ENCODE data around the gene ROBO2. TPM values are rescaled to one million over a fixed set of nuclear protein-coding genes. Genes with fewer than 3 reads are reported as not detected.

Gene ROBO2
- total and polyA plus RNA-seq, 11 donors = 0.04 to 0.93 (median 0.06) TPM; not detected in 6

- DNase-seq (no peak), ATAC-seq (no peak)
- Histone ChIP-seq H3K36me3 (no peaks in the 10 kb centered on the region), H3K27me3 (no peaks in the 10 kb centered on the region), H3K27ac (no peak overlapping the region), H3K4me3 (no peak overlapping the region), H3K9me3 (no peaks in the 10 kb centered on the region), H3K4me1 (no peaks in the 10 kb centered on the region)
- no peak for TF ChIP-seq POLR2A (IDR thresholded peaks at IDR 0.05)
- TF ChIP-seq, protein P1, sequence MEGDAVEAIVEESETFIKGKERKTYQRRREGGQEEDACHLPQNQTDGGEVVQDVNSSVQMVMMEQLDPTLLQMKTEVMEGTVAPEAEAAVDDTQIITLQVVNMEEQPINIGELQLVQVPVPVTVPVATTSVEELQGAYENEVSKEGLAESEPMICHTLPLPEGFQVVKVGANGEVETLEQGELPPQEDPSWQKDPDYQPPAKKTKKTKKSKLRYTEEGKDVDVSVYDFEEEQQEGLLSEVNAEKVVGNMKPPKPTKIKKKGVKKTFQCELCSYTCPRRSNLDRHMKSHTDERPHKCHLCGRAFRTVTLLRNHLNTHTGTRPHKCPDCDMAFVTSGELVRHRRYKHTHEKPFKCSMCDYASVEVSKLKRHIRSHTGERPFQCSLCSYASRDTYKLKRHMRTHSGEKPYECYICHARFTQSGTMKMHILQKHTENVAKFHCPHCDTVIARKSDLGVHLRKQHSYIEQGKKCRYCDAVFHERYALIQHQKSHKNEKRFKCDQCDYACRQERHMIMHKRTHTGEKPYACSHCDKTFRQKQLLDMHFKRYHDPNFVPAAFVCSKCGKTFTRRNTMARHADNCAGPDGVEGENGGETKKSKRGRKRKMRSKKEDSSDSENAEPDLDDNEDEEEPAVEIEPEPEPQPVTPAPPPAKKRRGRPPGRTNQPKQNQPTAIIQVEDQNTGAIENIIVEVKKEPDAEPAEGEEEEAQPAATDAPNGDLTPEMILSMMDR (IDR thresholded peaks at IDR 0.05) = no peak
- intact Hi-C loops (cut with DNase I) = no loop called here
- 90 to 94% (median 93%) methylated on average over 11 of the region's 11 CpGs for WGBS, 4 donors
Observed at GRCh38 chr3:77071809-77072208, 31.9 kb downstream of the ROBO2 start.

GRCh38 chr3:77072232-77072631, 32.3 kb downstream of the ROBO2 start:
- no peak overlapping the region for H3K27ac ChIP-seq
- no peak for DNase-seq
- no peak for ATAC-seq
- H3K36me3 ChIP-seq = no peaks in the 10 kb centered on the region
- H3K4me1 ChIP-seq = no peaks in the 10 kb centered on the region
- no peaks in the 10 kb centered on the region for H3K27me3 ChIP-seq
- TF ChIP-seq POLR2A (IDR thresholded peaks at IDR 0.05) = no peak
- TF ChIP-seq, protein P1 (IDR thresholded peaks at IDR 0.05) = no peak
- 84 to 93% (median 87%) methylated on average over 1 of the region's 1 CpG for WGBS, 4 donors
- intact Hi-C loops (cut with DNase I) = no loop called here
- no peaks in the 10 kb centered on the region for H3K9me3 ChIP-seq
- H3K4me3 ChIP-seq = no peak overlapping the region

GRCh38 chr3:77078279-77078678, 38.4 kb downstream of the ROBO2 start:
- H3K9me3 ChIP-seq = no peaks in the 10 kb centered on the region
- DNase-seq (no peak), ATAC-seq (no peak)
- H3K4me3 ChIP-seq = no peak overlapping the region
- intact Hi-C loops (cut with DNase I) = no loop called here
- H3K36me3 ChIP-seq = no peaks in the 10 kb centered on the region
- 80 to 92% (median 87%) methylated on average over 2 of the region's 2 CpGs for WGBS, 4 donors
- peaks cover 0 to 10% (median 0%) of the 10 kb centered on the region in 12 donors for H3K4me1 ChIP-seq
- no peak for TF ChIP-seq POLR2A (IDR thresholded peaks at IDR 0.05)
- TF ChIP-seq, protein P1 (IDR thresholded peaks at IDR 0.05) = no peak
- no peaks in the 10 kb centered on the region for H3K27me3 ChIP-seq
- no peak overlapping the region for H3K27ac ChIP-seq

GRCh38 chr3:77079988-77080610, 40.2 kb downstream of the ROBO2 start:
- WGBS, 4 donors = 82 to 87% (median 87%) methylated on average over 12 of the region's 12 CpGs
- ATAC-seq = no peak

More at GRCh38 chr3:77079988-77080610, 40.2 kb downstream of the ROBO2 start:
- no peaks in the 10 kb centered on the region for H3K36me3 ChIP-seq
- intact Hi-C loops (cut with DNase I) = no loop called here
- H3K27ac ChIP-seq = no peak overlapping the region
- no peak for TF ChIP-seq POLR2A (IDR thresholded peaks at IDR 0.05)
- TF ChIP-seq, protein P1 (IDR thresholded peaks at IDR 0.05) = no peak
- H3K27me3 ChIP-seq = no peaks in the 10 kb centered on the region
- H3K4me1 ChIP-seq = peaks cover 0 to 10% (median 0%) of the 10 kb centered on the region in 12 donors
- H3K4me3 ChIP-seq = no peak overlapping the region
- H3K9me3 ChIP-seq = no peaks in the 10 kb centered on the region
- DNase-seq = no peak

Measured in heart left ventricle (tissue), 16 donors.